CD4-positive, alpha-beta T cell treated with Interleukin-17A for 1 hour (primary cell): ENCODE results near the gene ARAP2.

Source experiments
- DNase-seq: peaks from one replicate; pipeline ENCODE4 v3.0.0-alpha.2; 2020

ARAP2 gene

GRCh38 chr4:36088542-36088941 is 155.8 kb downstream of the ARAP2 start:
- no peak for DNase-seq

- no peak for DNase-seq
Measured at GRCh38 chr4:36086261-36086786, 158.0 kb downstream of the ARAP2 start.

GRCh38 chr4:36082817-36083216 is 161.5 kb downstream of the ARAP2 start:
- DNase-seq, result no peak

- DNase-seq, result no peak
Measured at GRCh38 chr4:36081185-36081584, 163.1 kb downstream of the ARAP2 start.

GRCh38 chr4:36079666-36080065 is 164.6 kb downstream of the ARAP2 start:
- DNase-seq, result no peak

- DNase-seq, result no peak
Measured at GRCh38 chr4:36078319-36078718, 166.0 kb downstream of the ARAP2 start.

- no peak for DNase-seq
Measured at GRCh38 chr4:36072529-36072928, 171.8 kb downstream of the ARAP2 start.

- no peak for DNase-seq
Measured at GRCh38 chr4:36067116-36067515, 177.2 kb downstream of the ARAP2 start.

- no peak for DNase-seq
Measured at GRCh38 chr4:36065274-36065871, 178.9 kb downstream of the ARAP2 start.

- no peak for DNase-seq
Measured at GRCh38 chr4:36064117-36064516, 180.2 kb downstream of the ARAP2 start.

GRCh38 chr4:36056136-36056535 is 188.2 kb downstream of the ARAP2 start:
- DNase-seq, result no peak

GRCh38 chr4:36054694-36055422 is 189.5 kb downstream of the ARAP2 start:
- no peak for DNase-seq

GRCh38 chr4:36053930-36054329 is 190.4 kb downstream of the ARAP2 start:
- no peak for DNase-seq

- no peak for DNase-seq
Measured at GRCh38 chr4:36051634-36052033, 192.7 kb downstream of the ARAP2 start.

- DNase-seq, result no peak
Measured at GRCh38 chr4:36046026-36046425, 198.3 kb downstream of the ARAP2 start.

GRCh38 chr4:36043901-36044300 is 200.4 kb downstream of the ARAP2 start:
- DNase-seq, result no peak

- no peak for DNase-seq
Measured at GRCh38 chr4:36043241-36043640, 201.1 kb downstream of the ARAP2 start.

GRCh38 chr4:36042122-36042970 is 202.0 kb downstream of the ARAP2 start:
- no peak for DNase-seq

- no peak for DNase-seq
Measured at GRCh38 chr4:36041340-36041739, 203.0 kb downstream of the ARAP2 start.

- no peak for DNase-seq
Measured at GRCh38 chr4:36039026-36039425, 205.3 kb downstream of the ARAP2 start.

GRCh38 chr4:36038491-36038890 is 205.8 kb downstream of the ARAP2 start:
- DNase-seq, result no peak

- no peak for DNase-seq
Measured at GRCh38 chr4:36037127-36037526, 207.2 kb downstream of the ARAP2 start.

- no peak for DNase-seq
Measured at GRCh38 chr4:36029951-36030350, 214.4 kb downstream of the ARAP2 start.

GRCh38 chr4:36027203-36027602 is 217.1 kb downstream of the ARAP2 start:
- DNase-seq, result no peak
